Astrocyte (in vitro differentiated cells and primary cell): Measurements from ENCODE around the gene PER2. TPM values are rescaled to one million over a fixed set of nuclear protein-coding genes. Genes with fewer than 3 reads are reported as not detected.

Experiments
- DNase-seq: peaks from one replicate; pipeline ENCODE4 v3.0.0-alpha.2; 2010; ENCODE audit warnings: low read depth
- FAIRE-seq: peaks from 2 replicates; lab custom pipeline; 2011; peaks lifted over from hg19 to GRCh38; lab: Jason Lieb, UNC
- H2AFZ ChIP-seq: 2 replicates; pipeline ENCODE4 v1.6.0; 2012; ENCODE audit warnings: low read depth, low read length, inconsistent platforms
- H3K27ac ChIP-seq: 2 replicates; pipeline ENCODE4 v1.5.1; 2011; ENCODE audit warnings: low read depth, low read length, inconsistent platforms
- H3K27me3 ChIP-seq: 2 replicates; pipeline ENCODE4 v1.6.0; 2011; ENCODE audit warnings: low read length, inconsistent platforms; ENCODE audit not compliant: insufficient read depth
- H3K36me3 ChIP-seq: 2 replicates; pipeline ENCODE4 v1.5.1; 2011; ENCODE audit warnings: low read length, inconsistent platforms; ENCODE audit not compliant: insufficient read depth
- H3K4me1 ChIP-seq: 2 replicates; pipeline ENCODE4 v1.5.1; 2011; ENCODE audit warnings: low read length, inconsistent platforms; ENCODE audit not compliant: insufficient read depth
- H3K4me2 ChIP-seq: 2 replicates; pipeline ENCODE4 v1.6.0; 2012; ENCODE audit warnings: low read length, inconsistent platforms
- H3K4me3 ChIP-seq: 2 replicates; pipeline ENCODE4 v1.5.1; 2011; ENCODE audit warnings: low read depth, mild to moderate bottlenecking, low read length, inconsistent platforms; ENCODE audit not compliant: insufficient read depth
- H3K79me2 ChIP-seq: 2 replicates; pipeline ENCODE4 v1.6.0; 2012; ENCODE audit warnings: mild to moderate bottlenecking, low read length, inconsistent platforms; ENCODE audit not compliant: insufficient read depth
- H3K9ac ChIP-seq: 2 replicates; pipeline ENCODE4 v1.6.0; 2012; ENCODE audit warnings: mild to moderate bottlenecking, low read length, inconsistent platforms
- H3K9me3 ChIP-seq: 2 replicates; pipeline ENCODE4 v1.5.1; 2012; ENCODE audit warnings: low read depth, mild to moderate bottlenecking, low read length, inconsistent platforms; ENCODE audit not compliant: insufficient read depth
- H4K20me1 ChIP-seq: 2 replicates; pipeline ENCODE4 v1.6.0; 2012; ENCODE audit warnings: low read length, inconsistent platforms; ENCODE audit not compliant: insufficient read depth
- H3K27ac Mint-ChIP-seq: one replicate; pipeline ENCODE4 v1.8.0; 2021; ENCODE audit warnings: mild to moderate bottlenecking, mixed read lengths; ENCODE audit not compliant: unreplicated experiment
- H3K27me3 Mint-ChIP-seq: one replicate; pipeline ENCODE4 v1.8.0; 2021; ENCODE audit warnings: low read depth, mixed read lengths; ENCODE audit not compliant: unreplicated experiment
- H3K36me3 Mint-ChIP-seq: one replicate; pipeline ENCODE4 v1.8.0; 2021; ENCODE audit warnings: low read depth, mixed read lengths; ENCODE audit not compliant: unreplicated experiment
- H3K4me1 Mint-ChIP-seq: one replicate; pipeline ENCODE4 v1.8.0; 2021; ENCODE audit warnings: low read depth, mixed read lengths; ENCODE audit not compliant: unreplicated experiment
- H3K4me3 Mint-ChIP-seq: one replicate; pipeline ENCODE4 v1.8.0; 2021; ENCODE audit warnings: mild to moderate bottlenecking, moderate library complexity, mixed read lengths; ENCODE audit not compliant: unreplicated experiment
- H3K9me3 Mint-ChIP-seq: one replicate; pipeline ENCODE4 v1.8.0; 2021; ENCODE audit warnings: mild to moderate bottlenecking, mixed read lengths; ENCODE audit not compliant: unreplicated experiment
- EZH2 ChIP-seq: IDR thresholded peaks from 2 replicates; pipeline ENCODE4 v1.6.1; 2012; ENCODE audit warnings: mild to moderate bottlenecking, low read length, inconsistent platforms; ENCODE audit not compliant: insufficient read depth
- total RNA-seq: library from RNA; stranded (reverse); gene quantifications from 2 replicates; pipeline ENCODE4 v1.2.1, GENCODE V29; 2021
- TF ChIP-seq, protein P1 (sequence below): IDR thresholded peaks from 2 replicates; pipeline ENCODE4 v1.5.1; 2011; ENCODE audit warnings: low read depth, mild to moderate bottlenecking, inconsistent platforms, low read length, moderate library complexity; ENCODE audit not compliant: insufficient read depth

Gene PER2
- total RNA-seq, 1 donor from 2014 or later, result 2.0 TPM

DNA sequence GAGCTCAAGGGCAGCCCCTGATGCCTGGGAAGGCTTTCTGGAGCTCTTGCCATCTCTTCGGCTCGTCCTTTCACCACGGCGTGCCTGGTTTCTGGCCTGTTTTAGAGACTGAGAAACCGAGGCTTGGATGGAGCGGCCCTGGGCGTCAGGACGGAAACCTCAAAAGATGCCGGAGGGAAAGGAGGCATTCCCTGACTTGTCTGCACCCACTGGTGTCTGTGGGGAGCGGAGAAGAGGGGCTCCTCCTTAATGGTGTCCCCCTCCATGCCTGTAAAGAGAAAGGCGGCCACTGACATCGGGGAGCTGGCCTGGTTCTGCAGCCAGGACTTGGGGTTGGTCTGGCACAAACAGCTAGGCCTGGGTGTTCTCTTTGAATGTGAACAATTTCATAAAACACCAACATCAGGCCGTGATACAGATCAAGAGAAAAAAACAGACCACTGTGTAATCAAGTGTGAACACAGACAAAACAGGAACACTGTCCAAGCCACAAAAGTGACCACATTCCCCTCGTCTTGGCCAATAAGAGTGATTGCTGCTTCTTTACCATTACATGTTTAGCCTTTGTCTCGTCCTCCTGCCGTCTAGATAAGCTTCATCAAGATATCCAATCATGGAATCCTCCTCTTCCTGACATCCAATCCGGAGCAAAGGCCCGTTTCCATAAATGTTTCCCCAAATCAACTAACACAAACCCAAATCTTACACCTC, 84.3 kb downstream of the PER2 start:
- H3K27ac Mint-ChIP-seq, result no peak overlapping the region
- peak overlapping the region; percentile 84 for H3K4me3 Mint-ChIP-seq

DNA sequence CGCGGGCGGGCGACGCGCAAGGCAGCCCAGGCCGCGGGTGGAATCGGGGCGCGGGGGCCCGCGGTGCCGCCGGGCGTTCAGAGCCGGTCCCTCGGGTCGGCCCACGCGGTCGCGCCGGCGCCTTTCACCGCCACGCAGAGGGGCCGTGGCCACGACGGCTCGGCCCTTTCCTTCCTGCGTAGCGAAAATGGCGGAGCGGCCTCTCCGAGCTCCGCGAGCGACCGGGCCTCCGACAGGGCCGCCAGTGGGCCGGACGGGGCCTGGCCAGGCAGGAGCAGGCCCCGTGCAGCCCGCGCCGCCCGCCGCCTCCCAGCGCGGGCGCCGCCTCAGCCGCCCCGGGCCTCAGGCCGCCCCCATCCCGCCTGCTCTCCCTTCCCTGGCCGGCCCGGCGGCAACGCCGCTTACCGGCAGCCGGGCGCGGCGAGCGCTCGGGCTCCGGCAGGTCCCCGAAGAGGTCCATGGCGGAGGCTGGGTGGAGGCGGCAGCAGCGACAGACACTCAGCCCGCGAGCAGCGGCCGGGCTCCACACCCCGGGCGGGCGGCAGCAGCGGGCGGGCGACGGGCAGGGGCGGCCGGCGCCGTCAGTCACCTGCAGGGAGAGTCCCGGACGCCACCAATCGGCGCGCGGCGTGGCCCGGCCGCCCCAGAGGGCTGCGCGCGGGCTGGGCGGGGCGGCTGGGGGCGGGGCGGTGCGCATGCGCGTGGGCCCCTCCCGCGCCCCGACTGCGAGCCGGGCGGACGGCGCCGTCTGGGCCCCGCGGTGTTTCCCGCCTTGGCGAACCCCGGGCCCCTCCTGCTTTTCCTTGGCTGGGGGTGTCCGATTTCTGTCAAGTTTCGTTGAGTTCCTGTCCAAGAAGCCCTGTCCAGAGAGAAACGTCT, 85.1 kb downstream of the PER2 start, which contains the start of gene ILKAP:
Gene ILKAP (minus strand): TSS at position 602 of the 879 bp plus-strand sequence. CDS start 142 bp downstream, at position 460.
- H3K36me3 ChIP-seq, result no peaks in the 10 kb centered on the region
- peak within 1 kb of the TSS; percentile 95 for H3K9ac ChIP-seq
- no peak for FAIRE-seq
- H3K27ac ChIP-seq, result peak within 1 kb of the TSS; percentile 77
- peak; percentile 54 for DNase-seq
- H3K79me2 ChIP-seq, result peaks cover 51% of the 10 kb centered on the region
- H3K9me3 ChIP-seq, result no peaks in the 10 kb centered on the region
- H2AFZ ChIP-seq, result peak within 1 kb of the TSS; percentile 97
- peaks cover 45% of the 10 kb centered on the region for H4K20me1 ChIP-seq
- peak within 1 kb of the TSS; percentile 86 for H3K4me3 ChIP-seq
- peaks cover 5% of the 10 kb centered on the region for H3K4me1 Mint-ChIP-seq
- H3K9me3 Mint-ChIP-seq, result no peaks in the 10 kb centered on the region
- peaks cover 15% of the 10 kb centered on the region for H3K4me1 ChIP-seq
- peak within 1 kb of the TSS; percentile 93 for H3K4me3 Mint-ChIP-seq
- H3K27me3 ChIP-seq, result no peaks in the 10 kb centered on the region
- peak within 1 kb of the TSS; percentile 97 for H3K4me2 ChIP-seq
- H3K27me3 Mint-ChIP-seq, result no peaks in the 10 kb centered on the region
- no peak for TF ChIP-seq EZH2
- no peaks in the 10 kb centered on the region for H3K36me3 Mint-ChIP-seq
- H3K27ac Mint-ChIP-seq, result peak within 1 kb of the TSS; percentile 35

More for the DNA sequence above, 84.3 kb downstream of the PER2 start:
- Histone ChIP-seq H3K4me3 (peak overlapping the region; percentile 55), H3K4me1 (peaks cover 15% of the 10 kb centered on the region), H3K27ac (peak overlapping the region; percentile 67), H3K79me2 (peaks cover 43% of the 10 kb centered on the region), H3K9ac (peak overlapping the region; percentile 95), H3K27me3 (no peaks in the 10 kb centered on the region), H4K20me1 (peaks cover 37% of the 10 kb centered on the region), H3K9me3 (no peaks in the 10 kb centered on the region), H2AFZ (peak overlapping the region; percentile 97), H3K4me2 (peak overlapping the region; percentile 97), H3K36me3 (no peaks in the 10 kb centered on the region)
- no peak for DNase-seq
- Mint-ChIP-seq H3K9me3 (no peaks in the 10 kb centered on the region), H3K36me3 (no peaks in the 10 kb centered on the region), H3K27me3 (no peaks in the 10 kb centered on the region), H3K4me1 (peaks cover 5% of the 10 kb centered on the region)
- no peak for FAIRE-seq
- TF ChIP-seq, protein P1, sequence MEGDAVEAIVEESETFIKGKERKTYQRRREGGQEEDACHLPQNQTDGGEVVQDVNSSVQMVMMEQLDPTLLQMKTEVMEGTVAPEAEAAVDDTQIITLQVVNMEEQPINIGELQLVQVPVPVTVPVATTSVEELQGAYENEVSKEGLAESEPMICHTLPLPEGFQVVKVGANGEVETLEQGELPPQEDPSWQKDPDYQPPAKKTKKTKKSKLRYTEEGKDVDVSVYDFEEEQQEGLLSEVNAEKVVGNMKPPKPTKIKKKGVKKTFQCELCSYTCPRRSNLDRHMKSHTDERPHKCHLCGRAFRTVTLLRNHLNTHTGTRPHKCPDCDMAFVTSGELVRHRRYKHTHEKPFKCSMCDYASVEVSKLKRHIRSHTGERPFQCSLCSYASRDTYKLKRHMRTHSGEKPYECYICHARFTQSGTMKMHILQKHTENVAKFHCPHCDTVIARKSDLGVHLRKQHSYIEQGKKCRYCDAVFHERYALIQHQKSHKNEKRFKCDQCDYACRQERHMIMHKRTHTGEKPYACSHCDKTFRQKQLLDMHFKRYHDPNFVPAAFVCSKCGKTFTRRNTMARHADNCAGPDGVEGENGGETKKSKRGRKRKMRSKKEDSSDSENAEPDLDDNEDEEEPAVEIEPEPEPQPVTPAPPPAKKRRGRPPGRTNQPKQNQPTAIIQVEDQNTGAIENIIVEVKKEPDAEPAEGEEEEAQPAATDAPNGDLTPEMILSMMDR, result no peak
- TF ChIP-seq EZH2, result no peak
